HG03439 (cell line): ENCODE measurements around the gene IRF3.

Experiments
- ATAC-seq: cut with Tn5 transposase; IDR thresholded peaks from one replicate; pipeline ENCODE4 v1.9.1; 2021; ENCODE audit warnings: mild to moderate bottlenecking, moderate library complexity; ENCODE audit not compliant: unreplicated experiment

Gene IRF3

GRCh38 chr19:49665351-49666119 lies at the start of gene IRF3, which contains the start of gene BCL2L12:
TSS of gene IRF3 (minus strand) at chr19:49665857. CDS start at chr19:49664838, 1,019 bp downstream.
TSS of gene BCL2L12 (plus strand) at chr19:49665933. CDS start at chr19:49666693, 760 bp downstream.
- ATAC-seq = peak; percentile 78

- no peak for ATAC-seq
Observed at GRCh38 chr19:49713236-49713845, 47.7 kb upstream of the IRF3 start.

- ATAC-seq = no peak
Observed at GRCh38 chr19:49712397-49712859, 46.8 kb upstream of the IRF3 start.

GRCh38 chr19:49710372-49710951 lies 44.8 kb upstream of the IRF3 start:
- no peak for ATAC-seq

- ATAC-seq = no peak
Observed at GRCh38 chr19:49705919-49706318, 40.3 kb upstream of the IRF3 start.

- no peak for ATAC-seq
Observed at GRCh38 chr19:49704888-49705642, 39.4 kb upstream of the IRF3 start.

- no peak for ATAC-seq
Observed at GRCh38 chr19:49701271-49701786, 35.7 kb upstream of the IRF3 start.

GRCh38 chr19:49700563-49700962 lies 34.9 kb upstream of the IRF3 start:
- ATAC-seq = no peak

GRCh38 chr19:49699364-49699763 lies 33.7 kb upstream of the IRF3 start:
- ATAC-seq = no peak

- no peak for ATAC-seq
Observed at GRCh38 chr19:49696865-49697264, 31.2 kb upstream of the IRF3 start.

GRCh38 chr19:49696115-49696514 lies 30.5 kb upstream of the IRF3 start:
- ATAC-seq = no peak

- no peak for ATAC-seq
Observed at GRCh38 chr19:49692147-49692506, 26.5 kb upstream of the IRF3 start.

GRCh38 chr19:49691243-49692146 lies 25.8 kb upstream of the IRF3 start:
- ATAC-seq = no peak

GRCh38 chr19:49690656-49691242 lies 25.1 kb upstream of the IRF3 start, which contains the start of gene CPT1C:
TSS of gene CPT1C (plus strand) at chr19:49691116. CDS start at chr19:49692253, 1,137 bp downstream.
- no peak for ATAC-seq

GRCh38 chr19:49690079-49690655 lies 24.5 kb upstream of the IRF3 start:
- ATAC-seq = no peak

GRCh38 chr19:49689133-49690078 lies 23.7 kb upstream of the IRF3 start, which contains the start of gene ADM5:
TSS of gene ADM5 (plus strand) at chr19:49689594. CDS start at chr19:49689838, 244 bp downstream.
- ATAC-seq = no peak

GRCh38 chr19:49688531-49689132 lies 23.0 kb upstream of the IRF3 start:
- no peak for ATAC-seq
